Measurements from ENCODE around the gene MAP3K5.

The MAP3K5 gene

GRCh38 chr6:136655239-136656014 lies 136.8 kb downstream of the MAP3K5 start:
- peaks cover 0 to 98% (median 25%) of the 10 kb centered on the region in 11 experiments; a peak in 11 of 22 replicates for H3K36me3 ChIP-seq
- TF ChIP-seq Cebpa-rat (IDR thresholded peaks at IDR 0.05), result no peak
- H4K20me1 ChIP-seq, result 0 out of 22 replicates have a peak, but pooled peaks cover 0 to 4% (median 0%) of the 10 kb centered on the region in 11 experiments
- H3K9me3 ChIP-seq (replicated peaks in 1 of 11), result no peaks in the 10 kb centered on the region
- H3K27me3 ChIP-seq, result no peaks in the 10 kb centered on the region
- H3K4me1 ChIP-seq, result peaks cover 0 to 14% (median 12%) of the 10 kb centered on the region in 10 experiments; a peak in 13 of 20 replicates
- H3K27ac ChIP-seq, result no peak overlapping the region
- no peak overlapping the region for H3K9ac ChIP-seq
- H3K4me2 ChIP-seq, result peak overlapping the region in 8 of 11 experiments; percentile 1 to 44 (median 17); a peak in 11 of 22 replicates
- H3K4me3 ChIP-seq, result no peak overlapping the region

- Histone ChIP-seq H3K27me3 (no peaks in the 10 kb centered on the region), H3K36me3 (peaks cover 0 to 99% (median 23%) of the 10 kb centered on the region in 11 experiments; a peak in 11 of 22 replicates), H3K4me3 (no peak overlapping the region), H4K20me1 (0 out of 22 replicates have a peak, but pooled peaks cover 0 to 4% (median 0%) of the 10 kb centered on the region in 11 experiments), H3K4me1 (peaks cover 0 to 14% (median 12%) of the 10 kb centered on the region in 10 experiments; a peak in 13 of 20 replicates), H3K27ac (no peak overlapping the region), H3K9me3 (replicated peaks in 1 of 11) (no peaks in the 10 kb centered on the region), H3K4me2 (no peak overlapping the region), H3K9ac (no peak overlapping the region)
- no peak for TF ChIP-seq Cebpa-rat (IDR thresholded peaks at IDR 0.05)
Observed at GRCh38 chr6:136654086-136654485, 138.2 kb downstream of the MAP3K5 start.

GRCh38 chr6:136652656-136653055 lies 139.6 kb downstream of the MAP3K5 start:
- Histone ChIP-seq H3K4me3 (no peak overlapping the region), H3K9me3 (replicated peaks in 1 of 11) (no peaks in the 10 kb centered on the region), H3K27me3 (no peaks in the 10 kb centered on the region), H4K20me1 (0 out of 22 replicates have a peak, but pooled peaks cover 0 to 2% (median 0%) of the 10 kb centered on the region in 11 experiments), H3K27ac (no peak overlapping the region), H3K4me1 (peaks cover 7 to 18% (median 14%) of the 10 kb centered on the region in 10 experiments; a peak in 19 of 20 replicates), H3K4me2 (no peak overlapping the region), H3K36me3 (peaks cover 0 to 95% (median 9%) of the 10 kb centered on the region in 11 experiments; a peak in 11 of 22 replicates), H3K9ac (no peak overlapping the region)
- TF ChIP-seq Cebpa-rat (IDR thresholded peaks at IDR 0.05), result no peak

GRCh38 chr6:136651982-136652381 lies 140.3 kb downstream of the MAP3K5 start:
- H3K27ac ChIP-seq, result no peak overlapping the region
- peaks cover 0 to 89% (median 6%) of the 10 kb centered on the region in 11 experiments; a peak in 9 of 22 replicates for H3K36me3 ChIP-seq
- H3K27me3 ChIP-seq, result no peaks in the 10 kb centered on the region
- no peak overlapping the region for H3K4me2 ChIP-seq
- H3K9me3 ChIP-seq (replicated peaks in 1 of 11), result no peaks in the 10 kb centered on the region
- H4K20me1 ChIP-seq, result no peaks in the 10 kb centered on the region
- H3K4me1 ChIP-seq, result peaks cover 13 to 25% (median 21%) of the 10 kb centered on the region in 10 experiments; a peak in 19 of 20 replicates
- no peak overlapping the region for H3K9ac ChIP-seq
- H3K4me3 ChIP-seq, result no peak overlapping the region
- no peak for TF ChIP-seq Cebpa-rat (IDR thresholded peaks at IDR 0.05)

GRCh38 chr6:136647363-136647852 lies 144.9 kb downstream of the MAP3K5 start:
- no peaks in the 10 kb centered on the region for H3K27me3 ChIP-seq
- H4K20me1 ChIP-seq, result no peaks in the 10 kb centered on the region
- H3K9ac ChIP-seq, result 0 out of 22 replicates have a peak overlapping the region, but pooled peaks of 1 of the 11 experiments have one; percentile 28
- no peak overlapping the region for H3K4me3 ChIP-seq
- H3K36me3 ChIP-seq, result peaks cover 0 to 65% (median 0%) of the 10 kb centered on the region in 11 experiments; a peak in 8 of 22 replicates
- peak overlapping the region; percentile 11 to 74 (median 32); a peak in 21 of 22 replicates for H3K4me2 ChIP-seq
- H3K27ac ChIP-seq, result peak overlapping the region in 3 of 11 experiments; percentile 8 to 32 (median 19); a peak in 2 of 22 replicates
- no peak for TF ChIP-seq Cebpa-rat (IDR thresholded peaks at IDR 0.05)
- no peaks in the 10 kb centered on the region for H3K9me3 ChIP-seq (replicated peaks in 1 of 11)
- peaks cover 7 to 26% (median 11%) of the 10 kb centered on the region in 10 experiments; a peak in 17 of 20 replicates for H3K4me1 ChIP-seq

- TF ChIP-seq Cebpa-rat (IDR thresholded peaks at IDR 0.05), result no peak
- no peak overlapping the region for H3K27ac ChIP-seq
- peaks cover 0 to 63% (median 0%) of the 10 kb centered on the region in 11 experiments; a peak in 8 of 22 replicates for H3K36me3 ChIP-seq
- no peaks in the 10 kb centered on the region for H3K9me3 ChIP-seq (replicated peaks in 1 of 11)
- H3K9ac ChIP-seq, result no peak overlapping the region
- no peaks in the 10 kb centered on the region for H4K20me1 ChIP-seq
- no peak overlapping the region for H3K4me2 ChIP-seq
- no peaks in the 10 kb centered on the region for H3K27me3 ChIP-seq
- no peak overlapping the region for H3K4me3 ChIP-seq
- H3K4me1 ChIP-seq, result peaks cover 7 to 29% (median 11%) of the 10 kb centered on the region in 10 experiments; a peak in 17 of 20 replicates
Observed at GRCh38 chr6:136646377-136646776, 145.9 kb downstream of the MAP3K5 start.

GRCh38 chr6:136644597-136644952 lies 147.7 kb downstream of the MAP3K5 start:
- no peaks in the 10 kb centered on the region for H3K9me3 ChIP-seq (replicated peaks in 1 of 11)
- H3K4me3 ChIP-seq, result no peak overlapping the region
- peaks cover 0 to 62% (median 0%) of the 10 kb centered on the region in 11 experiments; a peak in 8 of 22 replicates for H3K36me3 ChIP-seq
- 0 out of 22 replicates have a peak overlapping the region, but pooled peaks of 2 of the 11 experiments have one; percentile 7 to 16 for H3K4me2 ChIP-seq
- TF ChIP-seq Cebpa-rat (IDR thresholded peaks at IDR 0.05), result no peak
- H4K20me1 ChIP-seq, result no peaks in the 10 kb centered on the region
- 0 out of 22 replicates have a peak overlapping the region, but pooled peaks of 1 of the 11 experiments have one; percentile 6 for H3K27ac ChIP-seq
- peaks cover 7 to 40% (median 13%) of the 10 kb centered on the region in 10 experiments; a peak in 17 of 20 replicates for H3K4me1 ChIP-seq
- no peak overlapping the region for H3K9ac ChIP-seq
- H3K27me3 ChIP-seq, result no peaks in the 10 kb centered on the region

GRCh38 chr6:136643850-136644596 lies 148.3 kb downstream of the MAP3K5 start:
- no peak for TF ChIP-seq Cebpa-rat (IDR thresholded peaks at IDR 0.05)
- no peak overlapping the region for H3K9ac ChIP-seq
- H3K4me2 ChIP-seq, result 0 out of 22 replicates have a peak overlapping the region, but pooled peaks of 2 of the 11 experiments have one; percentile 7 to 16
- 0 out of 22 replicates have a peak overlapping the region, but pooled peaks of 1 of the 11 experiments have one; percentile 6 for H3K27ac ChIP-seq
- H3K4me3 ChIP-seq, result no peak overlapping the region
- no peaks in the 10 kb centered on the region for H3K27me3 ChIP-seq
- H4K20me1 ChIP-seq, result no peaks in the 10 kb centered on the region
- H3K9me3 ChIP-seq (replicated peaks in 1 of 11), result no peaks in the 10 kb centered on the region
- H3K36me3 ChIP-seq, result peaks cover 0 to 61% (median 0%) of the 10 kb centered on the region in 11 experiments; a peak in 6 of 22 replicates
- peaks cover 7 to 40% (median 14%) of the 10 kb centered on the region in 10 experiments; a peak in 17 of 20 replicates for H3K4me1 ChIP-seq
